Measurements from ENCODE around the gene NTMT1. TPM values are rescaled to one million over a fixed set of nuclear protein-coding genes. Genes with fewer than 3 reads are reported as not detected.
A peak's percentile ranks its signal among the peaks of the same experiment; 100 is the strongest.
"Not testable (repeated sequence)": the region's sequence is repeated elsewhere in the genome, so short reads cannot be mapped to it uniquely, and the experiment has no call there.

The NTMT1 gene
- total RNA-seq, result 28.8 and 31.2 TPM in 2 replicates

DNA sequence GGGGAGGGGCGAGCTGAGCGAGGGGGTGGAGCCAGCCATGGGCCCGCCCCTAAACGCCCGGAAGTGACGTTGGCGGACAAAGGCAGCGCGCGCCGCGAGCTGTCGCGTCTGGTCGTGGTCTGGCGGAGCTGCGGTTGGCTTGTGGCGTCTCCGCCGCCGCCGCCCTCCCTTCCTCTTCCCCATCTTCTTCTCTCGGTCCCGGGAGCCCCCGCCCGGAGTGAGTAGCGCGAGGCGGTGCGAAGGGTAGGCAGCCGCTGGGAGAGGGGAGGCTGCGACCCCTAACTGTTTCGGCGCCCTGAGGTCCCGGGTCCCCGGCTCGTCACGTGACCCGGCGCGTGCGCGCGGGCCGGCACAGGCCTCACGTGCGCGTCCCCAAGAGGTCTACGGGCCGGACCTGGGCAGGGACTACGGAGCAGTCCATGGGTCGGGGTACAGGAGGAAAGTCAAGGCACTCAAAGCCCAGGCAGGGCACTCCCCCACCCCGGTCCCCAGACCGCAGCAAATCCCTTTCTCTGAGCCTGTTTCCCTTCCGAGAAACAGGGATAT lies at the start of gene NTMT1:
TSS of gene NTMT1 (plus strand) at position 85 of the 546 bp plus-strand sequence. CDS start 6,541 bp downstream, outside the sequence.
- no peak for DNase-seq (ENCODE audit: extremely low read depth, low read depth, low spot score)

DNA sequence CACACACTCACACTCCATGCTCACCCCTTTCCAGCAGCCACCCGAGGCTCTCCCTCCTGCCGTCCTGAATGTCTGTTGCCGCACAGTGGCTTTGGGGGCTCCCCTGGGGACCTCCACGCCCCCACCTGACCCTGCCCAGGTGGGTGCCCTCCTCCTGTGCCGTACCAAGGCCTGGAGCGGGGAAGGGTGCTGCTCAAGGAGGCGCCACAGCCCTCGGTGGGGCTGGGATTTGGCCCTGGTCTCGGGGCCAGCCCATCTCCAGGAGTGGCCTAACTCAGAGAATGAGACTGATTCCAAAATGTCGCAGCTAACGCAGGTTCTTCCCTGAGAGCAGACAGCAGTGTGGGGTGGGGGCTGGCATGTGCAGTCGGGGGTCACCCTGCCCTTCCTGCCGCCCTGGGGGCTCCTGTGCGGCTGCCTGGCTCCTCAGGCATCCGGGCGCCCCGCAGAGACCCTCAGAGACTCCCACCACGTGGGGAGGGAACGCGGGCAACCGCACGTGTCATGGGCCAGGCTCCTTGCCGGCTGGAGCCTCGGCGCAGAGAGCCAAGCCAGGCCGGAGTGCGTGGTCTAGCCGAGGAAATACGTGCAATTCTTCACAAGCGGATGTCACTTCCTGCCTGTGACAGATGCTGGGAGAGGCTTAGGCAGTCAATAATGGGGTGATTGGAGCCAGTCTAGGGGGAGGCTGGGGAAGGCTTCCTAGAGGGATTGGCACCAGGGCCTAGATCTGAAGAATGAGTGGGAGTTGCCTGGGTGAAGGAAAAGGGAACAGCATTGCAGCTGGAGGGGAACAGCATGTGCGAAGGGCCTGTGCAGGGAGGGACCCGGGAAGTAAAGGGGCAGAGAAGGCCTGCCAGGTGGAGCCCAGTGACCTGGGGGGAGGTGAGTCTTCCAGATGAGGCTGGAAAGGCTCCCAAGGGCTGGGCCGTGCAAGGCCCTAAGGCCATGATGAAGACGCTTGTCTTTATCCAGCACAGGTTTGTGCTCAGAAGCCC lies 49.1 kb upstream of the NTMT1 start:
- DNase-seq (ENCODE audit: extremely low read depth, low read depth, low spot score), result peak; percentile 72

DNA sequence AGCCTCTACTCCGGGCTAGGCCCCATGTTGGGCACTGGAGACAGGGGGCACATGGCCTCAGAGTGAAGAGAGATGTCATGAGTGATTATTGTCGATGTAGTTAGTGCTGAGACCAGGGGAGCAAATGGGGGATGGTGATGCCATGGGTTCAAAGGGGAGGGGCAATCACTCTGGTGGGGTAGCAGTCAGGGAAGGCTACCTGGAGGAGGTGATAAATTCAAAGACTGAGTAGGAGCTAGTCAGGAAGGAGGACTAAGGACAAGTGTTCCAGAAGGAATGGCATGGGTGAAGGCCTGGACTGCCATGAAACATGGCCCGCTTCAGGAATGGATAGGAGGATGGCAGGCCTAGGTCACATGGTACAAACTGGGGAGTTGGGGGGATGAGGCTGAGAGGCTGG lies 46.7 kb upstream of the NTMT1 start:
- no peak for DNase-seq (ENCODE audit: extremely low read depth, low read depth, low spot score)

DNA sequence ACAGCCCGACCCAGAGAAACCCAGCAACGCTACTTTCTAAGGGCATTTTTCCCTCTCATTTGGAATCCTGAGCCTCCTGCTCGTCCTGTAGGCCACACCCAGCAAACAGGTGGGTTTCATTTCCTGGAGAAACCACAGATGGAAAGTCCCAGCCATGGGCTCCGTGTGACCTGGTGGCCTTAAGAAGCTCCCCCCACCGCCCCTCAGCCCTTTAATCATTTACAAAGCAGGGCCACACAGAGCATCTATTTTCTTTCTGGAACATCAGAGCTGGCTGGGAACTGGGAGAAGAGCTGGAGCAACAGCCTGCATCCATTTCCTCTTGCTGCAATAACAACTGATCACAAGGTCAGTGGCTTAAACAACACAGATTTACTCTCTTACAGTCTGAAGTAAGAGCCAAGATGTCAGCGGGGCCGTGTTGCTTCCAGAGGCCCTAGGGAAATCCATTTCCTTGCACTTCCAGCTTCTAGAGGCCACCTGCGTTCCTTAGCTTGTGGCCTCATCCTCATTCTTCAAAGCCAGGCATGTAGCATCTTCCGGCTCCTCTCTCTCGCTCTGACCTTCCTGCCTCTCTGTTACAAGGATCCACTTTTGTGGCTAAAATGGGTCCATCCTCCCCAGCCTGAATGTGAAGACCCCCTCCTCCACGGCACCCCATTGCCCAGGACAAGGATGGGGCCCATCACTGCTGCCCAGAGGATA lies 45.6 kb upstream of the NTMT1 start:
- no peak for DNase-seq (ENCODE audit: extremely low read depth, low read depth, low spot score)

DNA sequence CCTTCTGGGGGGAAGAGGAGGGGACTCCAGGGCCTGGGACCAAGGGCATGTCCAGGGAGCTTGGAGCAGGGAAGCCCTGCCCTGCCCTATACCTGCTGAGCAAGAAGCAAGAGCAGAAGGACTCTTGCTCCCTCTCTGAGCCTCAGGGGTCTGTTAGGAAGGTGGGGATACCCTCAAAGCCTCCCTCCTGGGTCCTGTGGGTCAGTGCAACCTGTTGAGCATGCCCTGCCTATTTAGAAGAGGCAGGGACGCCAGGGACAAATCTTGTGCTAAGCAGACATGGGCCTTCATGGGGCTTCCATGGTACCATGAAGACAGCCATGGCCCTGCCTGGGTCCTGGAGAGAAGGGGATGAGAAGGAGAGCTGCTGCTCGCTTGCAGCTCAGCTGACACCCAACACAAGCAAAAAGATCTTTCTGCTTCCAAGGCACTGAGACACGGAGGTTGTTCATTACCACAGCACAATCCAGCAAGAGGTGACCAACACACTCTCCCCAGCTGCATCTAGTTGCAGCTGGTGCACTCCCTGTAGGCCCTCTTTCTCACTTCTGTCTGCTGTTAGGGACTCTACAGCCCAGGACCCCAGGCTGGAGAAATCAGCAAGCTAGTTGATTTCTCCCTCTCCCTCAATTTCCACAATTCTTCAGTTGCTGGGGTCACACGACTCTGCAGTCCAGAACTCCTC lies 44.3 kb upstream of the NTMT1 start:
- DNase-seq (ENCODE audit: extremely low read depth, low read depth, low spot score), result no peak

GRCh38 chr9:129582855-129583254 lies 43.1 kb upstream of the NTMT1 start:
- no peak for DNase-seq (ENCODE audit: extremely low read depth, low read depth, low spot score)

- DNase-seq (ENCODE audit: extremely low read depth, low read depth, low spot score), result no peak
Measured at GRCh38 chr9:129583308-129584038, 42.5 kb upstream of the NTMT1 start.

GRCh38 chr9:129584136-129584535 lies 41.8 kb upstream of the NTMT1 start:
- peak; percentile 20 for DNase-seq (ENCODE audit: extremely low read depth, low read depth, low spot score)

- DNase-seq (ENCODE audit: extremely low read depth, low read depth, low spot score), result no peak
Measured at GRCh38 chr9:129585352-129585751, 40.6 kb upstream of the NTMT1 start.

- DNase-seq (ENCODE audit: extremely low read depth, low read depth, low spot score), result no peak
Measured at GRCh38 chr9:129586245-129586644, 39.7 kb upstream of the NTMT1 start.

- DNase-seq (ENCODE audit: extremely low read depth, low read depth, low spot score), result no peak
Measured at GRCh38 chr9:129586685-129587084, 39.3 kb upstream of the NTMT1 start.

DNA sequence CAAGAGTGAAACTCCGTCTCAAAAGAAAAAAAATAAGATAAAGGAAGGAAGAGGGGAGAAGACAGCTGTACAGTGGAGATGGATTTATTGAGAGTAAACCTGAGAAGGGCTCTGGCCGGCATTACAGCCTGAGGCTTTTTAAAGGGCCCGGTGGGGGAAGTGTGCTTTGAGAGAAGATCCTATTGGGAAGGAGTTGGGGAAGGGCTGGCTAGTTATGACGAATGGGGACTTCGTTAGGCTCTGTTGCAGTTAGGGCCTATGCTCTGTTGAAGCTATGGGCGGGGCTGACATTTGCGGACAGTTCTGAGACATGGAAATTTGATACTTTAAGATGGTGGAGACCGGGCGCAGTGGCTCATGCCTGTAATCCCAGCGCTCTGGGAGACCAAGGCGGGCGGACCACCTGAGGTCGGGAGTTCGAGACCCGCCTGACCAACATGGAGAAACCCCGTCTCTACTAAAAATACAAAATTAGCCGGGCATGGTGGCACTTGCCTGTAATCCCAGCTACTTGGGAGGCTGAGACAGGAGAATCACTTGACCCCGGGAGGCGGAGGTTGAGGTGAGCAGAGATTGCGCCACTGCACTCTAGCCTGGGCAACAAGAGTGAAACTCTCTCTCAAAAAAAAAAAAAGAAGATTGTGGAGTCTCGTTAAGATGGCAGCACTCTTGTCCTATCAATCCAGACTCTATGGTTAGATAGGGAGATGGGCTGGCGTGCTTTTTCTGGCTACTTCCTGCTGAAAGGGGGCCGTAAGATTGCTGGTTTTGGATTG lies 38.3 kb upstream of the NTMT1 start:
- no peak for DNase-seq (ENCODE audit: extremely low read depth, low read depth, low spot score)

GRCh38 chr9:129590466-129590865 lies 35.5 kb upstream of the NTMT1 start:
- DNase-seq (ENCODE audit: extremely low read depth, low read depth, low spot score), result no peak

DNA sequence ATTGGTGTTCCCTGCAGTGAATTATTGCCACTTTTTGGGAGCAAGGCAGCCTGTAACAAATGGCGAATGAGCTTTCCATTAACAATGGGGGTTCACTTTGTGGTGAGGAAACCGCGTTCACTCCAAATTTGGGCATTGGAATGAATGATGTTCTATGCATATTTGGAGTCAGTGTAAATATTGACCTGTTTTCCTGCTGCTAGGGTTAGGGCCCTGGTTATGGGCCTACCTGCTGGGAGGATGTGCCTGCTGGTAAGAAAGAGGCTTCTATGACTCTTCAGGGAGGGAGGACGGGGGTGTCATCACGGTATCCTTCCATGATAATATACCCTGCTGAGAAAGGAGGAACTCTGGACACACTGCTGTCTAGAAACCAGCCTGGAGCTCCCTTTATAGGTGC lies 34.0 kb upstream of the NTMT1 start:
- no peak for DNase-seq (ENCODE audit: extremely low read depth, low read depth, low spot score)

GRCh38 chr9:129592790-129593189 lies 33.2 kb upstream of the NTMT1 start:
- not testable (repeated sequence) for DNase-seq (ENCODE audit: extremely low read depth, low read depth, low spot score)

DNA sequence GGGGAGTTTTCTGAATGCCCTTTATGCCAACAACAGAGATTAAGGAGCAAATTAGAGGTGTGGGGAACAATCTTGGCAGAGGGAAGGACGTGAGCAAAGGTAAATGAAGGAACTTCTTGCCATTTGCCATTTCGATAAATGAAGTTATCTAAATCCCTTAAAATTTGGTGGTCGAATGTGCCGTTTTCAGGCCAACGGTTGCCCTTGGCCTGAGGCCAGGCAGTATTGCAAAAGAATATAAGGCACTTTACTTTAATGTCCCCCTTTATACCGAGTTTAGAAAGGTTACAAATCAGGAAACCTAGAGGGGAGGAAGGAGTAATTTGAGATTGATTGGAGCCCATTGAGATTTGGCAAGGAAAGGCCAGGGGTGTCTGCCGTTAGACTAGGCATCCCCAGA lies 31.3 kb upstream of the NTMT1 start:
- no peak for DNase-seq (ENCODE audit: extremely low read depth, low read depth, low spot score)

DNA sequence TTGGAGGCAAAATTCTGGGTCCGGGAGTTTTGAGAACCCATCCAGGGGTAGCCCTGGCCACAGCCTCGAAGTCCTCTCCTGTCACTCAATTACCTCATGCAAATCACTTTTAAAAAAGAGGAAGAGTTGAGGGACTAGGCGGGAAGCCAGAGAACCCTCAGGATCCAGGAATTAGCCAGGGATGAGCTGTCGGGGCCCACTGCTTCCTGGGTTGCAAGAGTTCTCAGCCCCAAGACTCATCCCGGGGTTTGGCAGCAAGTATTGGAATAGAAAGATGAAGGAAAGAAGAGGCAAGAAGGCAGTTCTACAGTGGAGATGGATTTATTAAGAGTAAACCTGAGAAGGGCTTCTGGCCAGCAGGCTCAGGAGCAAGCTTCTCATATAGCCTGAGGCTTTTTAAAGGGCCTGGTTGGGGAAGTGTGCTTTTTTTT lies 30.6 kb upstream of the NTMT1 start:
- DNase-seq (ENCODE audit: extremely low read depth, low read depth, low spot score), result no peak

GRCh38 chr9:129595903-129596540 lies 29.9 kb upstream of the NTMT1 start:
- DNase-seq (ENCODE audit: extremely low read depth, low read depth, low spot score), result no peak
